ENCODE data around the gene IL16. TPM values are rescaled to one million over a fixed set of nuclear protein-coding genes. Genes with fewer than 3 reads are reported as not detected.

The IL16 gene
- total and polyA plus RNA-seq, 9 donors: 1.8 to 16.5 (median 9.0) TPM

DNA sequence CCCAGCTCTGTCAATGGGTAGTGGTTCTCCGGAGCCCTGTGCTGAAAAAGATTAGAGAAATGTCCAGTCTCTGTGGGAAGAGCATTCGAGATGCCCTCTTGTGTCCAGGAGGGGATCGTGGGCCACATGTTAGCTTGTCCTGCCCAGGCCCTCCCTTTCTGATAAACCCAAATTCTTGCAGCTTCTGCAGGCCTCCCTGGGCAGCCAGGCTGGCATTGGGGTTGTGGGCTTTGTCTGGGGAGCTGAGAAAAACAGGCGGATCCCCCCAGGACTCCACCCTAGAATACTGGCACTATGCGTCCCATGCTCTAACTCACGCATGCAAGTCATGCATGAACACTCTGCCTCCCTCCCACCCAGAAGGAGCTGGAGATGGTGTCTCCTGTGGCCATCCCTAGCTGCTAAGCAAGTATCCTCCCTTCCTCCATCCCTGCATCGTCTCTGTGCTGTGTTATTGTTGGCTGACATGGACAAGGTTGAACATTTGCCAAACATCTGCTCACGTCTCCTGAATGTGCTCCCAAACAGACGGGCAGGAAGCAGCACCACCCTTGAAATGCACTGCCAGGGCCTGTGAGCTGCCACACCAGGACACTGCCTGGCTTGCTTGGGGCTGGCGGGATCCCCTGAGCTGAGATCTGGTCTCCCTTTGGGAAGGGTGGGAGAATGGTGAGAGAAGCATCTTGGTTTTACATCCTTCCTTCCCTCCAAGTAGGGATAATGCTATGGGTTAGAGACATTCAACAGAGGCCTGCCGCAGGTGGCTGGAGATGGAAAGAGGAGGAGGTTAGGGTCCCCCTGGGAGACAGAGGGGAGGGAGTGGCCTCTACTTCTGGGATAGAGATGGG is 36.1 kb upstream of the IL16 start:
- Histone ChIP-seq H3K36me3 (no peaks in the 10 kb centered on the region), H3K27ac (no peak overlapping the region), H3K27me3 (no peaks in the 10 kb centered on the region), H3K9me3 (no peaks in the 10 kb centered on the region), H3K4me3 (no peak overlapping the region), H3K4me1 (ENCODE audit: insufficient read depth) (peaks cover 4% of the 10 kb centered on the region)
- intact Hi-C loops (cut with DNase I): no loop called here
- TF ChIP-seq POLR2A (IDR thresholded peaks at IDR 0.05) (no peak), EP300 (IDR thresholded peaks at IDR 0.05) (no peak)
- TF ChIP-seq, protein P1, sequence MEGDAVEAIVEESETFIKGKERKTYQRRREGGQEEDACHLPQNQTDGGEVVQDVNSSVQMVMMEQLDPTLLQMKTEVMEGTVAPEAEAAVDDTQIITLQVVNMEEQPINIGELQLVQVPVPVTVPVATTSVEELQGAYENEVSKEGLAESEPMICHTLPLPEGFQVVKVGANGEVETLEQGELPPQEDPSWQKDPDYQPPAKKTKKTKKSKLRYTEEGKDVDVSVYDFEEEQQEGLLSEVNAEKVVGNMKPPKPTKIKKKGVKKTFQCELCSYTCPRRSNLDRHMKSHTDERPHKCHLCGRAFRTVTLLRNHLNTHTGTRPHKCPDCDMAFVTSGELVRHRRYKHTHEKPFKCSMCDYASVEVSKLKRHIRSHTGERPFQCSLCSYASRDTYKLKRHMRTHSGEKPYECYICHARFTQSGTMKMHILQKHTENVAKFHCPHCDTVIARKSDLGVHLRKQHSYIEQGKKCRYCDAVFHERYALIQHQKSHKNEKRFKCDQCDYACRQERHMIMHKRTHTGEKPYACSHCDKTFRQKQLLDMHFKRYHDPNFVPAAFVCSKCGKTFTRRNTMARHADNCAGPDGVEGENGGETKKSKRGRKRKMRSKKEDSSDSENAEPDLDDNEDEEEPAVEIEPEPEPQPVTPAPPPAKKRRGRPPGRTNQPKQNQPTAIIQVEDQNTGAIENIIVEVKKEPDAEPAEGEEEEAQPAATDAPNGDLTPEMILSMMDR (IDR thresholded peaks at IDR 0.05): no peak
- 25 to 34% (median 33%) methylated on average over 11 of the region's 11 CpGs for WGBS, 3 donors
- peak in 4 of 5 donors; percentile 53 to 66 (median 60) for DNase-seq

DNA sequence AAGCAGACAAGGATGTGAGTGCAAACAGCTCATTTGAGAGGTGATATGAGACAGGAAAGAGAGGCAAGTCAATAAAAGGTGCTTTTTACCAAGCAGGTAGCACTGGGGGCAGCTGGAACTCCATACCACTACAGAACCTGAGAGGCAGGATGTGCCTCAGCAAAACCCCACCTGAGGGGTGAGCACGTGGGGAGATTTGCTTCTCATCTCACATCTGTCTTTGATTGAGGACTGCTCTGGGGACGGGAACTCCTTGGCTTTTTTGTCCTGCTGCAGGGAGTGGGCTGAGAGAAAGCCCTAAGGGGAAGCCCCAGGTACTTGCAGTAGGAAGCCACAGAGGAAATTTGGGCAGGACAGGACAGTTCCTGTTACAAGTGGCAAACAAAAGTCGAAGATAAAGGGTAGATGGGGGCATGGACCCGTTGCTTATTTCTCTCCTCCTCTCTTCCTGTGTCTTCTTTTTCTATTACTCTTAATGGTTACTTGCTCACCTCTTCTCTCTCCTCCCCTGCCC is 35.5 kb upstream of the IL16 start:
- TF ChIP-seq POLR2A (IDR thresholded peaks at IDR 0.05) (no peak), EP300 (IDR thresholded peaks at IDR 0.05) (no peak)
- TF ChIP-seq, protein P1 (IDR thresholded peaks at IDR 0.05): no peak
- Histone ChIP-seq H3K36me3 (no peaks in the 10 kb centered on the region), H3K9me3 (no peaks in the 10 kb centered on the region), H3K27ac (no peak overlapping the region), H3K4me1 (ENCODE audit: insufficient read depth) (peaks cover 4% of the 10 kb centered on the region), H3K4me3 (no peak overlapping the region), H3K27me3 (no peaks in the 10 kb centered on the region)
- intact Hi-C loops (cut with DNase I): no loop called here
- 72 to 80% (median 76%) methylated on average over 4 of the region's 4 CpGs for WGBS, 3 donors
- no peak for DNase-seq

DNA sequence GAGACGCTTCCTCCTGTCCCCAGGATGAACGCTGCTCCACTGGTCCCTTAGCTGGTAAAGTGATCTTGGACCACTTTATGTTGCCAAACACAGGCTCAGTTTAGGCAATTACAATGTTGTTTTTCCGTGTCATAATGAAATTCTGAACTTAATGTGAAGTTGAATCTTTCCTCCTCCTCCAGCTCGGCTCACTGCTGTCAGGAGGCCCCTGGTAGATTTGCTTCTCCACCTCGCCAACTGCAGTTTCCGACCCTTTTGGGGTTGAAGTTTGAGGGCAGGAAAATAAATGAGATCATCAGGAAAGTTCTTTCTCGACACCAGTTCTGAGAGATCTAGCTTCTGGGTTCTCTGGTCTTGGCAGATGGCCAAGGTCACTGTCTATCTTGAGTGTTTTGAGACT is 34.8 kb upstream of the IL16 start:
- no peak for DNase-seq
- Histone ChIP-seq H3K27ac (no peak overlapping the region), H3K4me1 (ENCODE audit: insufficient read depth) (peaks cover 4% of the 10 kb centered on the region), H3K36me3 (no peaks in the 10 kb centered on the region), H3K9me3 (no peaks in the 10 kb centered on the region), H3K4me3 (no peak overlapping the region), H3K27me3 (no peaks in the 10 kb centered on the region)
- TF ChIP-seq EP300 (IDR thresholded peaks at IDR 0.05) (no peak), POLR2A (IDR thresholded peaks at IDR 0.05) (no peak)
- TF ChIP-seq, protein P1 (IDR thresholded peaks at IDR 0.05): no peak
- intact Hi-C loops (cut with DNase I): no loop called here
- 75 to 81% (median 76%) methylated on average over 7 of the region's 7 CpGs for WGBS, 3 donors

DNA sequence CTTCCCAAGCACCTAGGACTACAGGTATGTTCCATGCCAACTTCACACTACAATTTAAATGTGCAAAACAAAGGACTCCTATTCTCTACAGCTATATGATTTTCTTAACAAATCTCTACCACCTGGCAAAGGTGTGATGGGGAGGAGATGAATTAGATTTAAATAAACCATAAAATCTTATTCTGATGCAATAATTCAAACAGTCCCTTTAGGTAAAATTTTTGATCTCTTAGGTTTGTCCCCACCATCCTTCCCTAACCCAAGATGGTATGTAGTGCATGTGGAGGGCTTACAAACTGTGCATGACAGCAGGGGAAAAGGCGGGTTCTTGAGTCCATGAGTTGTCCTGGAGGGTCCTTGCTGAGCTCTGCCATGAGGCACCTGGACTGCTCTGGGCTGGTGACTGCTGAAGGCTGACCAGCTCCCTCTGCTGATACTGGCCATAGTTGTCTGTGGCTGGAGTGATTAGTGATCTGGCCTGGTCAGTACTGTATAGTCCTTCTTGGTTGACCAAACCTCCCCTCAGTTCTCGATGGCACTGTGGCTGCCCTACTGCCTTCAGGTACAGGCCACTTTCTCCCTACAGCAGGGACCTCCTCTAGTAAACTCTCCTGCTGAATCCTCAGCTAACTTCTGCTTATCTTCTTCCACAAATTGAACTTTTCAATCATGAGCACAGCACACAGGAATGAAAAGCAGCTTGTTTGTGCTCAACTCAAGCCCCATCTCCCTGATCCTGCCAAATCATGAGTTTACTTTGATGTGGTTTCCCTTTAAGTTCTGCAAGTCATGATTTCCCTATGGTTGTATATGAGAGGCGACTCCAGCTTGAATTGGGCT is 32.5 kb upstream of the IL16 start:
- TF ChIP-seq POLR2A (IDR thresholded peaks at IDR 0.05) (no peak), EP300 (IDR thresholded peaks at IDR 0.05) (no peak)
- TF ChIP-seq, protein P1 (IDR thresholded peaks at IDR 0.05): no peak
- DNase-seq: no peak
- H3K9me3 ChIP-seq: no peaks in the 10 kb centered on the region
- no peaks in the 10 kb centered on the region for H3K27me3 ChIP-seq
- intact Hi-C loops (cut with DNase I): no loop called here
- H3K36me3 ChIP-seq: no peaks in the 10 kb centered on the region
- peaks cover 4% of the 10 kb centered on the region for H3K4me1 ChIP-seq (ENCODE audit: insufficient read depth)
- WGBS, 3 donors: 78 to 83% (median 81%) methylated on average over 3 of the region's 3 CpGs
- H3K27ac ChIP-seq: no peak overlapping the region
- no peak overlapping the region for H3K4me3 ChIP-seq
